HEK293 (cell line): ENCODE measurements around the gene PPP1R36.

Experiments used
- CTCF ChIA-PET: fragments of 350-600 bp; formaldehyde crosslinking; extraction: SDS; loops from one replicate; lab custom pipeline; 2021; ENCODE audit warnings: antibody characterized with exemption; lab: Yijun Ruan, JAX
- POLR2A ChIA-PET: fragments of 300-600 bp; formaldehyde crosslinking; extraction: SDS; loops from one replicate; lab custom pipeline; 2020; ENCODE audit warnings: antibody characterized with exemption, inconsistent platforms; lab: Yijun Ruan, JAX
- H3K27ac ChIP-seq: fragments of 200-500 bp; sonication (Bioruptor generic); 2 replicates; pipeline ENCODE4 v1.5.1; 2014; ENCODE audit warnings: low read depth, low read length, control low read depth, inconsistent platforms; ENCODE audit errors: extremely low read depth
- H3K36me3 ChIP-seq, 2 experiments: fragments of 200-500 bp in 1 of 2; sonication (Bioruptor generic) in 1 of 2; 1 replicate in 1 of 2; 2 replicates in 1 of 2; pipeline ENCODE4 v1.5.1; 2014 to 2017; ENCODE audit warnings: inconsistent platforms in 2 of 2, low read length in 2 of 2; ENCODE audit not compliant: control insufficient read depth in 2 of 2, insufficient read depth in 1 of 2
- H3K4me1 ChIP-seq: fragments of 200-500 bp; sonication (Bioruptor generic); 2 replicates; pipeline ENCODE4 v1.5.1; 2014; ENCODE audit warnings: mild to moderate bottlenecking, low read length, inconsistent platforms; ENCODE audit not compliant: control insufficient read depth, insufficient read depth
- H3K4me3 ChIP-seq: 2 replicates; pipeline ENCODE4 v1.5.1; 2011; ENCODE audit warnings: low read depth, mild to moderate bottlenecking, control low read depth, low read length, moderate library complexity
- H3K9me3 ChIP-seq: fragments of 200-500 bp; sonication (Bioruptor generic); 2 replicates; pipeline ENCODE4 v1.5.1; 2014; ENCODE audit warnings: low read depth, low read length, inconsistent platforms; ENCODE audit not compliant: control insufficient read depth, insufficient read depth
- BCL6B ChIP-seq: fragments of 450-650 bp; formaldehyde crosslinking; IDR thresholded peaks from 2 replicates; pipeline ENCODE4 v1.5.1; 2017; ENCODE audit warnings: missing biosample characterization, missing genetic modification characterization
- EGR2 ChIP-seq: fragments of 450-650 bp; formaldehyde crosslinking; IDR thresholded peaks from 2 replicates; pipeline ENCODE4 v1.5.1; 2016; ENCODE audit warnings: low read depth, missing biosample characterization, missing genetic modification characterization
- GFI1B ChIP-seq: fragments of 450-650 bp; formaldehyde crosslinking; IDR thresholded peaks from 2 replicates; pipeline ENCODE4 v1.5.1; 2016; ENCODE audit warnings: missing biosample characterization, missing genetic modification characterization
- HOXA7 ChIP-seq: sonication (generic); formaldehyde crosslinking; IDR thresholded peaks from 2 replicates; pipeline ENCODE4 v1.8.1; 2022; ENCODE audit warnings: missing genetic modification reagents, borderline replicate concordance
- INSM2 ChIP-seq: fragments of 450-650 bp; formaldehyde crosslinking; IDR thresholded peaks from 2 replicates; pipeline ENCODE4 v1.5.1; 2016; ENCODE audit warnings: missing biosample characterization, missing genetic modification characterization
- KLF16 ChIP-seq: fragments of 450-650 bp; formaldehyde crosslinking; IDR thresholded peaks from 2 replicates; pipeline ENCODE4 v1.5.1; 2017; ENCODE audit warnings: missing biosample characterization, missing genetic modification characterization
- OVOL3 ChIP-seq: fragments of 450-650 bp; formaldehyde crosslinking; IDR thresholded peaks from 2 replicates; pipeline ENCODE4 v1.5.1; 2016; ENCODE audit warnings: missing biosample characterization, missing genetic modification characterization
- PRDM6 ChIP-seq: fragments of 450-650 bp; formaldehyde crosslinking; IDR thresholded peaks from 2 replicates; pipeline ENCODE4 v1.5.1; 2017; ENCODE audit warnings: missing biosample characterization, missing genetic modification characterization
- REST ChIP-seq: fragments of 450-650 bp; formaldehyde crosslinking; IDR thresholded peaks from 2 replicates; pipeline ENCODE4 v1.5.1; 2016; ENCODE audit warnings: missing biosample characterization, missing genetic modification characterization
- ZBTB7A ChIP-seq: fragments of 450-650 bp; formaldehyde crosslinking; IDR thresholded peaks from 2 replicates; pipeline ENCODE4 v1.5.1; 2016; ENCODE audit warnings: low read depth, missing biosample characterization, missing genetic modification characterization
- ZFP41 ChIP-seq: fragments of 450-650 bp; formaldehyde crosslinking; IDR thresholded peaks from 2 replicates; pipeline ENCODE4 v1.5.1; 2016; ENCODE audit warnings: missing biosample characterization, missing genetic modification characterization, borderline replicate concordance
- ZNF121 ChIP-seq: fragments of 450-650 bp; formaldehyde crosslinking; IDR thresholded peaks from 2 replicates; pipeline ENCODE4 v1.5.1; 2016; ENCODE audit warnings: missing biosample characterization, missing genetic modification characterization
- ZNF16 ChIP-seq: fragments of 450-650 bp; formaldehyde crosslinking; IDR thresholded peaks from 2 replicates; pipeline ENCODE4 v1.5.1; 2016; ENCODE audit warnings: low read depth, missing biosample characterization, missing genetic modification characterization
- ZNF175 ChIP-seq: fragments of 450-650 bp; formaldehyde crosslinking; IDR thresholded peaks from 2 replicates; pipeline ENCODE4 v1.5.1; 2016; ENCODE audit warnings: missing biosample characterization, missing genetic modification characterization
- ZNF221 ChIP-seq: fragments of 450-650 bp; formaldehyde crosslinking; IDR thresholded peaks from 2 replicates; pipeline ENCODE4 v1.5.1; 2017; ENCODE audit warnings: missing biosample characterization, missing genetic modification characterization, borderline replicate concordance
- ZNF24 ChIP-seq: fragments of 450-650 bp; formaldehyde crosslinking; IDR thresholded peaks from 2 replicates; pipeline ENCODE4 v1.5.1; 2016; ENCODE audit warnings: missing biosample characterization, missing genetic modification characterization
- ZNF266 ChIP-seq: fragments of 450-650 bp; formaldehyde crosslinking; IDR thresholded peaks from 2 replicates; pipeline ENCODE4 v1.5.1; 2016; ENCODE audit warnings: missing biosample characterization, missing genetic modification characterization, low read depth
- ZNF274 ChIP-seq, 2 experiments: fragments of 200-500 bp in 1 of 2; fragments of 450-650 bp in 1 of 2; sonication (Bioruptor generic) in 1 of 2; formaldehyde crosslinking in 1 of 2; IDR thresholded peaks; 2 replicates each; pipeline versions ENCODE4 v1.5.1 to v1.6.1; 2014 to 2016; ENCODE audit warnings: borderline replicate concordance in 1 of 2, inconsistent platforms in 1 of 2, low read length in 1 of 2, missing biosample characterization in 1 of 2, missing genetic modification characterization in 1 of 2
- ZNF37A ChIP-seq: fragments of 450-650 bp; IDR thresholded peaks from 2 replicates; pipeline ENCODE4 v1.5.1; 2018; ENCODE audit warnings: missing biosample characterization, missing genetic modification characterization
- ZNF423 ChIP-seq: fragments of 450-650 bp; formaldehyde crosslinking; IDR thresholded peaks from 2 replicates; pipeline ENCODE4 v1.5.1; 2016; ENCODE audit warnings: missing biosample characterization, missing genetic modification characterization
- ZNF558 ChIP-seq: fragments of 450-650 bp; formaldehyde crosslinking; IDR thresholded peaks from 2 replicates; pipeline ENCODE4 v1.5.1; 2016; ENCODE audit warnings: missing biosample characterization, missing genetic modification characterization
- ZNF626 ChIP-seq: fragments of 450-650 bp; sonication (Bioruptor Pico); formaldehyde crosslinking; IDR thresholded peaks from 2 replicates; pipeline ENCODE4 v1.5.1; 2018; ENCODE audit warnings: missing biosample characterization, missing genetic modification characterization, inconsistent platforms
- ZNF692 ChIP-seq: fragments of 450-650 bp; formaldehyde crosslinking; IDR thresholded peaks from 2 replicates; pipeline ENCODE4 v1.5.1; 2016; ENCODE audit warnings: missing biosample characterization, missing genetic modification characterization
- ZNF768 ChIP-seq: fragments of 450-650 bp; formaldehyde crosslinking; IDR thresholded peaks from 2 replicates; pipeline ENCODE4 v1.5.1; 2018; ENCODE audit warnings: missing biosample characterization, mild to moderate bottlenecking, missing genetic modification characterization
- ZNF785 ChIP-seq: fragments of 450-650 bp; formaldehyde crosslinking; IDR thresholded peaks from 2 replicates; pipeline ENCODE4 v1.5.1; 2016; ENCODE audit warnings: missing biosample characterization, missing genetic modification characterization
- ZNF837 ChIP-seq: fragments of 450-650 bp; formaldehyde crosslinking; IDR thresholded peaks from 2 replicates; pipeline ENCODE4 v1.5.1; 2016; ENCODE audit warnings: missing biosample characterization, missing genetic modification characterization

The PPP1R36 gene

GRCh38 chr14:64549791-64550620 is at the start of gene PPP1R36:
TSS of gene PPP1R36 (plus strand) at chr14:64549961. CDS start at chr14:64549998, 37 bp downstream.
- no peak for TF ChIP-seq ZNF16 (tag by site-specific recombination)
- TF ChIP-seq REST (tag by site-specific recombination) = no peak
- no peak for TF ChIP-seq ZNF266
- no peak for TF ChIP-seq ZNF626 (tag by site-specific recombination)
- TF ChIP-seq ZNF768 (tag by site-specific recombination) = no peak
- no peak for TF ChIP-seq ZNF175 (tag by site-specific recombination)
- TF ChIP-seq ZNF558 (tag by site-specific recombination) = no peak
- TF ChIP-seq HOXA7 (CRISPR knock-in tag) = no peak
- no peak for TF ChIP-seq ZNF221
- no peak for TF ChIP-seq ZNF24
- no peak for TF ChIP-seq BCL6B (tag by site-specific recombination)
- no peak for TF ChIP-seq ZFP41 (tag by site-specific recombination)
- TF ChIP-seq ZNF423 = no peak
- TF ChIP-seq OVOL3 (tag by site-specific recombination) = no peak
- TF ChIP-seq ZNF37A (tag by site-specific recombination) = no peak
- TF ChIP-seq ZNF274 (IDR thresholded peaks at IDR 0.05; ENCODE audit: low read length) = no peak
- TF ChIP-seq ZNF274 (tag by site-specific recombination; IDR thresholded peaks at IDR 0.05; ENCODE audit: borderline replicate concordance) = no peak
- no peak for TF ChIP-seq ZBTB7A
- TF ChIP-seq KLF16 (tag by site-specific recombination) = no peak
- no peak for TF ChIP-seq ZNF692
- H3K9me3 ChIP-seq = no peaks in the 10 kb centered on the region
- H3K36me3 ChIP-seq = no peaks in the 10 kb centered on the region; a peak in 1 of 3 replicates
- ChIA-PET CTCF (interaction anchor here (0.7 to 0.9 kb wide), 2 partner anchors 26 to 273 kb away, joined by 4 read pairs; no protein-coding TSS in a partner anchor), POLR2A (interaction anchor here (2.4 kb wide), 1 partner anchor 9 kb away, joined by 11 read pairs; the partner anchor contains the start of gene HSPA2)
- no peak within 1 kb of the TSS for H3K27ac ChIP-seq
- no peak within 1 kb of the TSS for H3K4me3 ChIP-seq
- no peaks in the 10 kb centered on the region for H3K4me1 ChIP-seq

GRCh38 chr14:64500088-64500487 is 49.7 kb upstream of the PPP1R36 start:
- CTCF ChIA-PET = interaction anchor here (0.6 kb wide), 1 partner anchor 9 kb away, joined by 4 read pairs; no protein-coding TSS in a partner anchor
- Histone ChIP-seq H3K36me3 (peaks cover 9 to 11% of the 10 kb centered on the region in 2 experiments; a peak in 2 of 3 replicates), H3K27ac (no peak overlapping the region), H3K4me1 (peaks cover 20% of the 10 kb centered on the region), H3K9me3 (no peaks in the 10 kb centered on the region), H3K4me3 (no peak overlapping the region)
- POLR2A ChIA-PET = no interaction called here
- no peak for TF ChIP-seq ZNF785 (tag by site-specific recombination)
- no peak for TF ChIP-seq EGR2 (tag by site-specific recombination)
- no peak for TF ChIP-seq INSM2
- TF ChIP-seq ZNF121 (tag by site-specific recombination) = no peak
- TF ChIP-seq ZNF837 (tag by site-specific recombination) = no peak
- TF ChIP-seq GFI1B = no peak
- peak; percentile 79 for TF ChIP-seq PRDM6 (tag by site-specific recombination)
